MM.1S (cell line): ENCODE results near the gene SNAPC4.

ENCODE experiments used
- DNase-seq: peaks from one replicate; pipeline ENCODE4 v3.0.0-alpha.2; 2015
- H2AFZ ChIP-seq: fragments of 300-600 bp; sonication (generic); 2 replicates; pipeline ENCODE4 v1.6.0; 2016; ENCODE audit warnings: antibody characterized with exemption, low read length
- H3F3A ChIP-seq: fragments of 300-600 bp; sonication (generic); 2 replicates; pipeline ENCODE4 v1.6.1; 2016; ENCODE audit warnings: mild to moderate bottlenecking, antibody characterized with exemption, low read length, moderate library complexity, mixed read lengths; ENCODE audit not compliant: insufficient read depth
- H3K27ac ChIP-seq: fragments of 300-600 bp; sonication (generic); 2 replicates; pipeline ENCODE4 v1.5.1; 2016; ENCODE audit warnings: mild to moderate bottlenecking, low read length
- H3K27me3 ChIP-seq: fragments of 300-600 bp; sonication (generic); replicated peaks from 2 replicates; pipeline ENCODE4 v1.6.0; 2016; ENCODE audit warnings: low read length; ENCODE audit not compliant: insufficient read depth
- H3K36me3 ChIP-seq: fragments of 300-600 bp; sonication (generic); replicated peaks from 2 replicates; pipeline ENCODE4 v1.6.1; 2016; ENCODE audit warnings: mild to moderate bottlenecking, low read length, mixed read lengths; ENCODE audit not compliant: insufficient read depth
- H3K4me1 ChIP-seq: fragments of 300-600 bp; sonication (generic); 2 replicates; pipeline ENCODE4 v1.6.1; 2016; ENCODE audit warnings: low read length, mixed read lengths
- H3K4me2 ChIP-seq: fragments of 300-600 bp; sonication (generic); 2 replicates; pipeline ENCODE4 v1.6.0; 2016; ENCODE audit warnings: low read depth, low read length
- H3K4me3 ChIP-seq: fragments of 300-600 bp; sonication (generic); 2 replicates; pipeline ENCODE4 v1.5.1; 2016; ENCODE audit warnings: low read length, mixed read lengths
- H3K79me2 ChIP-seq: fragments of 300-600 bp; sonication (generic); 2 replicates; pipeline ENCODE4 v1.6.1; 2016; ENCODE audit warnings: mixed run types, low read length, mixed read lengths
- H3K9ac ChIP-seq: fragments of 300-600 bp; sonication (generic); 2 replicates; pipeline ENCODE4 v1.6.1; 2016; ENCODE audit warnings: low read length, mixed read lengths
- H3K9me2 ChIP-seq: fragments of 300-600 bp; sonication (generic); replicated peaks from 2 replicates; pipeline ENCODE4 v1.6.1; 2016; ENCODE audit warnings: mild to moderate bottlenecking, low read length, mixed read lengths; ENCODE audit not compliant: insufficient read depth
- H3K9me3 ChIP-seq: fragments of 300-600 bp; sonication (generic); replicated peaks from 2 replicates; pipeline ENCODE4 v1.6.1; 2016; ENCODE audit warnings: mild to moderate bottlenecking, low read length, mixed read lengths; ENCODE audit not compliant: insufficient read depth
- H4K20me1 ChIP-seq: fragments of 300-600 bp; sonication (generic); 2 replicates; pipeline ENCODE4 v1.6.1; 2016; ENCODE audit warnings: mild to moderate bottlenecking, low read length, moderate library complexity, mixed read lengths; ENCODE audit not compliant: insufficient read depth
- EZH2 ChIP-seq: fragments of 300-600 bp; sonication (generic); optimal IDR thresholded peaks from 2 replicates; pipeline ENCODE3; 2017; ENCODE audit warnings: low read depth, mild to moderate bottlenecking, antibody characterized with exemption, low read length, mixed read lengths
- EZH2phosphoT487 ChIP-seq: fragments of 300-600 bp; sonication (generic); IDR thresholded peaks from 2 replicates; pipeline ENCODE4 v1.6.1; 2018; ENCODE audit warnings: antibody characterized with exemption, low read length
- TF ChIP-seq, protein P1 (sequence below): fragments of 300-600 bp; sonication (generic); IDR thresholded peaks from 2 replicates; pipeline ENCODE4 v1.5.1; 2016; ENCODE audit warnings: antibody characterized with exemption, low read length, mixed read lengths

SNAPC4 gene

GRCh38 chr9:136431782-136432350 lies 31.9 kb upstream of the SNAPC4 start:
- TF ChIP-seq EZH2phosphoT487 = no peak
- TF ChIP-seq EZH2 = no peak
- TF ChIP-seq, protein P1, sequence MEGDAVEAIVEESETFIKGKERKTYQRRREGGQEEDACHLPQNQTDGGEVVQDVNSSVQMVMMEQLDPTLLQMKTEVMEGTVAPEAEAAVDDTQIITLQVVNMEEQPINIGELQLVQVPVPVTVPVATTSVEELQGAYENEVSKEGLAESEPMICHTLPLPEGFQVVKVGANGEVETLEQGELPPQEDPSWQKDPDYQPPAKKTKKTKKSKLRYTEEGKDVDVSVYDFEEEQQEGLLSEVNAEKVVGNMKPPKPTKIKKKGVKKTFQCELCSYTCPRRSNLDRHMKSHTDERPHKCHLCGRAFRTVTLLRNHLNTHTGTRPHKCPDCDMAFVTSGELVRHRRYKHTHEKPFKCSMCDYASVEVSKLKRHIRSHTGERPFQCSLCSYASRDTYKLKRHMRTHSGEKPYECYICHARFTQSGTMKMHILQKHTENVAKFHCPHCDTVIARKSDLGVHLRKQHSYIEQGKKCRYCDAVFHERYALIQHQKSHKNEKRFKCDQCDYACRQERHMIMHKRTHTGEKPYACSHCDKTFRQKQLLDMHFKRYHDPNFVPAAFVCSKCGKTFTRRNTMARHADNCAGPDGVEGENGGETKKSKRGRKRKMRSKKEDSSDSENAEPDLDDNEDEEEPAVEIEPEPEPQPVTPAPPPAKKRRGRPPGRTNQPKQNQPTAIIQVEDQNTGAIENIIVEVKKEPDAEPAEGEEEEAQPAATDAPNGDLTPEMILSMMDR = no peak
- H4K20me1 ChIP-seq = no peaks in the 10 kb centered on the region

GRCh38 chr9:136430588-136431234 lies 30.7 kb upstream of the SNAPC4 start:
- no peak overlapping the region for H3K4me2 ChIP-seq
- no peak overlapping the region for H3K9ac ChIP-seq
- no peaks in the 10 kb centered on the region for H4K20me1 ChIP-seq
- no peak overlapping the region for H3K4me3 ChIP-seq
- H3K9me2 ChIP-seq = no peaks in the 10 kb centered on the region
- H3K36me3 ChIP-seq = no peaks in the 10 kb centered on the region; the same call in 1 of the 2 replicates
- H3K27me3 ChIP-seq = no peaks in the 10 kb centered on the region
- H3K27ac ChIP-seq = no peak overlapping the region
- no peak for TF ChIP-seq EZH2
- TF ChIP-seq, protein P1 = no peak
- no peak for TF ChIP-seq EZH2phosphoT487
- H3K79me2 ChIP-seq = peaks cover 10% of the 10 kb centered on the region
- no peak for DNase-seq
- H3K4me1 ChIP-seq = no peaks in the 10 kb centered on the region
- no peaks in the 10 kb centered on the region for H3K9me3 ChIP-seq
- H3F3A ChIP-seq = no peaks in the 10 kb centered on the region
- H2AFZ ChIP-seq = no peak overlapping the region

More at GRCh38 chr9:136431782-136432350, 31.9 kb upstream of the SNAPC4 start:
- DNase-seq = no peak
- no peaks in the 10 kb centered on the region for H3F3A ChIP-seq
- H3K79me2 ChIP-seq = peaks cover 22% of the 10 kb centered on the region
- no peak overlapping the region for H3K4me3 ChIP-seq
- H3K36me3 ChIP-seq = no peaks in the 10 kb centered on the region; the same call in 1 of the 2 replicates
- H3K27me3 ChIP-seq = no peaks in the 10 kb centered on the region
- H3K9me2 ChIP-seq = no peaks in the 10 kb centered on the region
- H2AFZ ChIP-seq = no peak overlapping the region
- H3K27ac ChIP-seq = no peak overlapping the region
- H3K9me3 ChIP-seq = no peaks in the 10 kb centered on the region
- H3K4me1 ChIP-seq = no peaks in the 10 kb centered on the region
- no peak overlapping the region for H3K9ac ChIP-seq
- no peak overlapping the region for H3K4me2 ChIP-seq

DNA sequence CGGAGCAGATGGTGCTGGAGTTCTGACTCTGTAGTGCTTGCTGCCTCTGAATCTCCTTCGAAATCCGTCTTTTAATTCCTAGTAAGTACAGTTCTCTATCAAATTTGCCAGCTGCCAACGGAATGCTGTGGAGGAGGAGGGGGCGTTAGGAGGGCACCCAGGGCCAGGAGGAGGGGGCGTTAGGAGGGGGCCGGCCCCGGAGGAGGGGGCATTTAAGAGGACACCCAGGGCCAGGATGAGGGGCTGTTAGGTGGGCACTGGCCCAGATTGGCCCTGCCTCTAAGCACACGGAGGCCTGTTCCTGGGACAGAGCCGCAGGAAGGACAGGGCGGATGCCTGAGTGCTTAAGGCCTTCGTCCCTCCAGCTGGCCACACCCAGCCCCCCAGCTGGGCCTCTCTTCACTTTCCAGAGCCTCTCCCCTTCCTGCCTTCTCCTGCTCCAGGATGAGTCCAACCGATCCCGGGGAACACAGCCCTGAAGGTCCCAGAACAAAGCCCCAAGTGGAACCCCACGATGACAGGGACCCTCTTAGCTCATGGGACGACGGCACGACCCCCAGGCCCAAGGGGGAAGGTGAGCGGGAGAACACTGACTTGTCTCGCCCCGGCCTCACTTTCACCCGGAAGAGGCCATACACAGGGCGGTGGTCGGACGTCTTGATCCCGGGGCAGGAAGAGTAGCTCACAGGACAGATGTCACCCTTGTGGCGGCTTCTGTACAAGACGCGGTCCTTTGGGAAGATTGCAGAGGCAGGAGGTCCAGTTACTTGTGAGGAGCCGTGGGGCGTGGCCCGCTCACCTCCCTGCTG lies 29.9 kb upstream of the SNAPC4 start:
- H3K9me3 ChIP-seq = no peaks in the 10 kb centered on the region

More for the DNA sequence above, 29.9 kb upstream of the SNAPC4 start:
- Histone ChIP-seq H3K36me3 (no peaks in the 10 kb centered on the region; the same call in 1 of the 2 replicates), H2AFZ (no peak overlapping the region), H3K9ac (no peak overlapping the region), H3K27me3 (no peaks in the 10 kb centered on the region), H3F3A (no peaks in the 10 kb centered on the region), H3K9me2 (no peaks in the 10 kb centered on the region), H3K4me2 (no peak overlapping the region), H3K27ac (no peak overlapping the region), H3K4me3 (no peak overlapping the region), H3K4me1 (no peaks in the 10 kb centered on the region), H4K20me1 (no peaks in the 10 kb centered on the region), H3K79me2 (peaks cover 2% of the 10 kb centered on the region)
- no peak for DNase-seq
- TF ChIP-seq EZH2phosphoT487 = no peak
- TF ChIP-seq, protein P1 = no peak
- no peak for TF ChIP-seq EZH2
